C4-2B (cell line): ENCODE measurements around the gene KCNK15.

Experiments
- H3K27ac ChIP-seq: fragments of 450-650 bp; 2 replicates; pipeline ENCODE4 v1.5.1; 2017
- CTCF ChIP-seq: fragments of 450-650 bp; conservative IDR thresholded peaks from 2 replicates; pipeline ENCODE4 v1.5.1; 2017; ENCODE audit warnings: mild to moderate bottlenecking
- ZFX ChIP-seq: fragments of 450-650 bp; IDR thresholded peaks from 2 replicates; pipeline ENCODE4 v1.6.1; 2017

Gene KCNK15

GRCh38 chr20:44722990-44723389 lies 22.7 kb upstream of the KCNK15 start:
- no peak overlapping the region for H3K27ac ChIP-seq
- TF ChIP-seq CTCF, result no peak

GRCh38 chr20:44723391-44723790 lies 22.3 kb upstream of the KCNK15 start:
- H3K27ac ChIP-seq, result no peak overlapping the region
- no peak for TF ChIP-seq ZFX
- TF ChIP-seq CTCF, result no peak

GRCh38 chr20:44723798-44724362 lies 21.8 kb upstream of the KCNK15 start:
- H3K27ac ChIP-seq, result no peak overlapping the region
- no peak for TF ChIP-seq ZFX
- TF ChIP-seq CTCF, result no peak

- TF ChIP-seq ZFX (no peak), CTCF (no peak)
- H3K27ac ChIP-seq, result no peak overlapping the region
Observed at GRCh38 chr20:44724423-44725091, 21.1 kb upstream of the KCNK15 start.

- no peak overlapping the region for H3K27ac ChIP-seq
- TF ChIP-seq CTCF (no peak), ZFX (no peak)
Observed at GRCh38 chr20:44725837-44726236, 19.8 kb upstream of the KCNK15 start.

GRCh38 chr20:44727039-44727438 lies 18.6 kb upstream of the KCNK15 start:
- TF ChIP-seq CTCF (no peak), ZFX (no peak)
- no peak overlapping the region for H3K27ac ChIP-seq

- TF ChIP-seq ZFX, result no peak
- no peak for TF ChIP-seq CTCF
- H3K27ac ChIP-seq, result no peak overlapping the region
Observed at GRCh38 chr20:44727651-44728050, 18.0 kb upstream of the KCNK15 start.
